Measurements from ENCODE around the gene HAO1. TPM values are rescaled to one million over a fixed set of nuclear protein-coding genes. Genes with fewer than 3 reads are reported as not detected.
A peak's percentile ranks its signal among the peaks of the same experiment; 100 is the strongest.

The HAO1 gene
- polyA plus RNA-seq, 1 of the 3 experiments (the other 2 are of a cell fraction), result not detected

GRCh38 chr20:7980332-7981046, 40.2 kb upstream of the HAO1 start:
- no peak overlapping the region for H2AFZ ChIP-seq (ENCODE audit: low read depth)
- no peaks in the 10 kb centered on the region for H3K79me2 ChIP-seq (ENCODE audit: insufficient read depth)
- peak; percentile 33 for DNase-seq
- ChIA-PET POLR2A (no interaction called here), CTCF (interaction anchor here (0.6 to 5.9 kb wide), 14 partner anchors 8 to 741 kb away, joined by 3 to 45 read pairs (median 4); partner anchors contain the start of gene TMX4)
- no peak for TF ChIP-seq REST (IDR thresholded peaks at IDR 0.05; ENCODE audit: low read depth, low read length)
- TF ChIP-seq MAX (IDR thresholded peaks at IDR 0.05; ENCODE audit: low read depth), result 0 out of 2 replicates have a peak, but pooled peaks have one; percentile 23
- TF ChIP-seq SMC3 (IDR thresholded peaks at IDR 0.05; ENCODE audit: low read depth, low read length), result peak; percentile 59
- peak; percentile 61 for TF ChIP-seq CTCF (IDR thresholded peaks at IDR 0.05)
- TF ChIP-seq RAD21 (IDR thresholded peaks at IDR 0.05; ENCODE audit: low read length), result peak; percentile 56
- TF ChIP-seq, protein P1, sequence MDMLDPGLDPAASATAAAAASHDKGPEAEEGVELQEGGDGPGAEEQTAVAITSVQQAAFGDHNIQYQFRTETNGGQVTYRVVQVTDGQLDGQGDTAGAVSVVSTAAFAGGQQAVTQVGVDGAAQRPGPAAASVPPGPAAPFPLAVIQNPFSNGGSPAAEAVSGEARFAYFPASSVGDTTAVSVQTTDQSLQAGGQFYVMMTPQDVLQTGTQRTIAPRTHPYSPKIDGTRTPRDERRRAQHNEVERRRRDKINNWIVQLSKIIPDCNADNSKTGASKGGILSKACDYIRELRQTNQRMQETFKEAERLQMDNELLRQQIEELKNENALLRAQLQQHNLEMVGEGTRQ (IDR thresholded peaks at IDR 0.05; ENCODE audit: borderline replicate concordance, low read depth, low read length), result no peak
- H3K27me3 ChIP-seq (ENCODE audit: insufficient read depth), result no peaks in the 10 kb centered on the region
- no peaks in the 10 kb centered on the region for H3K9me3 ChIP-seq
- no peaks in the 10 kb centered on the region for H4K20me1 ChIP-seq (ENCODE audit: insufficient read depth)
- H3K9me2 ChIP-seq, result no peaks in the 10 kb centered on the region
- no peak overlapping the region for H3K4me2 ChIP-seq
- peaks cover 13 to 60% of the 10 kb centered on the region in 2 experiments for H3K36me3 ChIP-seq (replicated peaks in 1 of 2; ENCODE audit: control insufficient read depth in 1 of 2, insufficient read depth in 2 of 2, low read length in 1 of 2)
- no peak overlapping the region for H3K4me3 ChIP-seq (ENCODE audit: low read depth in 2 of 2, low read length in 1 of 2)
- no peak overlapping the region for H3K27ac ChIP-seq (ENCODE audit: low read depth in 2 of 2, low read length in 1 of 2)
- no peaks in the 10 kb centered on the region for H3F3A ChIP-seq (replicated peaks; ENCODE audit: insufficient read depth)
- H3K4me1 ChIP-seq (ENCODE audit: control insufficient read depth in 1 of 2, insufficient read depth in 2 of 2, low read depth in 1 of 2, low read length in 1 of 2), result no peaks in the 10 kb centered on the region; a peak in 2 of 4 replicates
- 67% methylated on average over 10 of the region's 10 CpGs for WGBS (ENCODE audit: low lambda C conversion rate)
- no peak overlapping the region for H3K9ac ChIP-seq

GRCh38 chr20:7977709-7978108, 37.5 kb upstream of the HAO1 start:
- POLR2A ChIA-PET, result no interaction called here
- WGBS (ENCODE audit: low lambda C conversion rate), result 88% methylated on average over 5 of the region's 5 CpGs
- DNase-seq, result no peak

More at GRCh38 chr20:7977709-7978108, 37.5 kb upstream of the HAO1 start:
- H3K4me2 ChIP-seq, result no peak overlapping the region
- H4K20me1 ChIP-seq (ENCODE audit: insufficient read depth), result no peaks in the 10 kb centered on the region
- H3K9me3 ChIP-seq, result no peaks in the 10 kb centered on the region
- no peaks in the 10 kb centered on the region for H3F3A ChIP-seq (replicated peaks; ENCODE audit: insufficient read depth)
- no peak overlapping the region for H3K27ac ChIP-seq (ENCODE audit: low read depth in 2 of 2, low read length in 1 of 2)
- no peaks in the 10 kb centered on the region; a peak in 2 of 4 replicates for H3K4me1 ChIP-seq (ENCODE audit: control insufficient read depth in 1 of 2, insufficient read depth in 2 of 2, low read depth in 1 of 2, low read length in 1 of 2)
- no peaks in the 10 kb centered on the region for H3K9me2 ChIP-seq
- no peaks in the 10 kb centered on the region for H3K27me3 ChIP-seq (ENCODE audit: insufficient read depth)
- peaks cover 13 to 39% of the 10 kb centered on the region in 2 experiments for H3K36me3 ChIP-seq (replicated peaks in 1 of 2; ENCODE audit: control insufficient read depth in 1 of 2, insufficient read depth in 2 of 2, low read length in 1 of 2)
- TF ChIP-seq RCOR1 (IDR thresholded peaks at IDR 0.05; ENCODE audit: low read length) (no peak), MEF2A (IDR thresholded peaks at IDR 0.05; ENCODE audit: borderline replicate concordance, low read depth) (no peak), MAX (IDR thresholded peaks at IDR 0.05; ENCODE audit: low read depth) (no peak), GATA2 (CRISPR knock-in tag; IDR thresholded peaks at IDR 0.05) (no peak), FOXJ3 (CRISPR knock-in tag; IDR thresholded peaks at IDR 0.05) (no peak), TAF1 (IDR thresholded peaks at IDR 0.05; ENCODE audit: borderline replicate concordance, low read depth, low read length) (no peak)
- H2AFZ ChIP-seq (ENCODE audit: low read depth), result no peak overlapping the region
- H3K79me2 ChIP-seq (ENCODE audit: insufficient read depth), result no peaks in the 10 kb centered on the region
- H3K9ac ChIP-seq, result no peak overlapping the region
- CTCF ChIA-PET, result interaction anchor here (1.4 to 1.8 kb wide), 3 partner anchors 41 to 745 kb away, joined by 4 to 9 read pairs (median 6); no protein-coding TSS in a partner anchor
- no peak overlapping the region for H3K4me3 ChIP-seq (ENCODE audit: low read depth in 2 of 2, low read length in 1 of 2)

All from SK-N-SH (cell line).